C4-2B (cell line): ENCODE results near the gene DTNA.

Experiments
- ZFX ChIP-seq: fragments of 450-650 bp; IDR thresholded peaks from 2 replicates; pipeline ENCODE4 v1.6.1; 2017
- TF ChIP-seq, protein P1 (sequence below): fragments of 450-650 bp; conservative IDR thresholded peaks from 2 replicates; pipeline ENCODE4 v1.5.1; 2017; ENCODE audit warnings: mild to moderate bottlenecking

DNA sequence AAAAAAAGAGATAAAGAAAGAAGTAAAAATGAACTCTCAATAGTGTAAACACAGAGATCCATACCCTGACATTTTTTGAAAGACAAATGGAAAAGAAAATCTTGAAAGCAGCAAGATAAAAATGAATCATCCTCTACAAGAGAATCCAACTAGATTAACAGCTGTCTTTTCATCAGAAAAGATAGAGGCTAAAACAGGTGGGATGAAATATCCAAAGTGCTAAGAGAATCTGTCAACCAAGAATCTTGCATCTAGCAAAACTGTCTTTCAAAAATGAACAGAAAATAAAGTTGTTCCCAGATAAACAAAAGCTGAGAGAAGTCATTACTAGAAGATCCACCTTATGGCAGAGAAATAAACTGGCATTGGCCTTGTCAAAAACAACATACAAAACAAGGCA is 213.8 kb downstream of the DTNA start:
- TF ChIP-seq, protein P1, sequence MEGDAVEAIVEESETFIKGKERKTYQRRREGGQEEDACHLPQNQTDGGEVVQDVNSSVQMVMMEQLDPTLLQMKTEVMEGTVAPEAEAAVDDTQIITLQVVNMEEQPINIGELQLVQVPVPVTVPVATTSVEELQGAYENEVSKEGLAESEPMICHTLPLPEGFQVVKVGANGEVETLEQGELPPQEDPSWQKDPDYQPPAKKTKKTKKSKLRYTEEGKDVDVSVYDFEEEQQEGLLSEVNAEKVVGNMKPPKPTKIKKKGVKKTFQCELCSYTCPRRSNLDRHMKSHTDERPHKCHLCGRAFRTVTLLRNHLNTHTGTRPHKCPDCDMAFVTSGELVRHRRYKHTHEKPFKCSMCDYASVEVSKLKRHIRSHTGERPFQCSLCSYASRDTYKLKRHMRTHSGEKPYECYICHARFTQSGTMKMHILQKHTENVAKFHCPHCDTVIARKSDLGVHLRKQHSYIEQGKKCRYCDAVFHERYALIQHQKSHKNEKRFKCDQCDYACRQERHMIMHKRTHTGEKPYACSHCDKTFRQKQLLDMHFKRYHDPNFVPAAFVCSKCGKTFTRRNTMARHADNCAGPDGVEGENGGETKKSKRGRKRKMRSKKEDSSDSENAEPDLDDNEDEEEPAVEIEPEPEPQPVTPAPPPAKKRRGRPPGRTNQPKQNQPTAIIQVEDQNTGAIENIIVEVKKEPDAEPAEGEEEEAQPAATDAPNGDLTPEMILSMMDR: no peak
- no peak for TF ChIP-seq ZFX
